Measurements from ENCODE around the gene NAT9.

NAT9 gene

GRCh38 chr17:74759243-74759801 is 16.8 kb downstream of the NAT9 start:
- DNase-seq: peak; percentile 47

- no peak for DNase-seq
Measured at GRCh38 chr17:74758848-74759168, 17.3 kb downstream of the NAT9 start.

- no peak for DNase-seq
Measured at GRCh38 chr17:74757931-74758847, 18.0 kb downstream of the NAT9 start.

- DNase-seq: no peak
Measured at GRCh38 chr17:74757502-74757901, 18.6 kb downstream of the NAT9 start.

- DNase-seq: no peak
Measured at GRCh38 chr17:74756891-74757290, 19.3 kb downstream of the NAT9 start.

DNA sequence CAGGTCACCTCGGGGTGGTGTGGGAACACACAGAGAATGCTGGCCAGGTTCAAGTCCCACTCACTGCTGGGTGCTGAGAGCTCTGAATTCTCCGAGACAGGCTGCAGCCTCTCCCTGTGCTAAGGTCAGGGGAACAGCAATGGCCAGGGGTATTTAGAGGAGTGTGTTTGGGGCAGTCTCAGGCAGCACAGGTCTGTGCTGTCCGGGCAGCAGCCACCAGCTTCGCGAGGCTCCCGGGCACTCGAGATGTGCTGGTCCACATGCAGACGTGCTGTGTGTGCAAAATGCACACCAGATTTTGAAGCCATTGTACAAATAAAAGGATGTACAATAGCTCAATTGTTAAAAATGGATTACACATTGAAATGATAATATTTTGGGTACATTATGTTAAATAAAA is 20.6 kb downstream of the NAT9 start:
- no peak for DNase-seq

DNA sequence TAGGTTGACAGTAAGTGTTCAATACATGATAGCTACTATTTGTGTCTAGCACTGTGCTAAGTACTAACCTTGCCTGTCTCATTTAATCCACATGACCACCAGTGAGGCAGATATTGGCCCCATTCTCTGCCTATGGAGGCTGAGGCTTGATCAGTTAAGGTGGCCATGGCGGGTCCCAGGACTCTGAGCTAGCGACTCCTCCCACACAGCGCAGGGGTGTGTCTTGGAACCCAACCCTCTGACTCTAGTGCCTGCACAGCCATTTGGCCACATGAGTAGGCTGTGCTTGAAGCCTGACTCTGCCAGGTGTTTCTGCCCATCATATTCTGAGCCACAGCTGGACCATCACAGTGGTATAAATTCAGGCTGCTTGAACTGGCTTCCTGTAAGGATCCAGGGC is 21.3 kb downstream of the NAT9 start:
- peak; percentile 46 for DNase-seq

GRCh38 chr17:74752822-74753401 is 23.2 kb downstream of the NAT9 start:
- no peak for DNase-seq

- DNase-seq: no peak
Measured at GRCh38 chr17:74752415-74752814, 23.7 kb downstream of the NAT9 start.

- no peak for DNase-seq
Measured at GRCh38 chr17:74750327-74751069, 25.6 kb downstream of the NAT9 start.

GRCh38 chr17:74750039-74750326 is 26.2 kb downstream of the NAT9 start:
- no peak for DNase-seq

GRCh38 chr17:74749279-74750038 is 26.7 kb downstream of the NAT9 start:
- peak; percentile 56 for DNase-seq

DNA sequence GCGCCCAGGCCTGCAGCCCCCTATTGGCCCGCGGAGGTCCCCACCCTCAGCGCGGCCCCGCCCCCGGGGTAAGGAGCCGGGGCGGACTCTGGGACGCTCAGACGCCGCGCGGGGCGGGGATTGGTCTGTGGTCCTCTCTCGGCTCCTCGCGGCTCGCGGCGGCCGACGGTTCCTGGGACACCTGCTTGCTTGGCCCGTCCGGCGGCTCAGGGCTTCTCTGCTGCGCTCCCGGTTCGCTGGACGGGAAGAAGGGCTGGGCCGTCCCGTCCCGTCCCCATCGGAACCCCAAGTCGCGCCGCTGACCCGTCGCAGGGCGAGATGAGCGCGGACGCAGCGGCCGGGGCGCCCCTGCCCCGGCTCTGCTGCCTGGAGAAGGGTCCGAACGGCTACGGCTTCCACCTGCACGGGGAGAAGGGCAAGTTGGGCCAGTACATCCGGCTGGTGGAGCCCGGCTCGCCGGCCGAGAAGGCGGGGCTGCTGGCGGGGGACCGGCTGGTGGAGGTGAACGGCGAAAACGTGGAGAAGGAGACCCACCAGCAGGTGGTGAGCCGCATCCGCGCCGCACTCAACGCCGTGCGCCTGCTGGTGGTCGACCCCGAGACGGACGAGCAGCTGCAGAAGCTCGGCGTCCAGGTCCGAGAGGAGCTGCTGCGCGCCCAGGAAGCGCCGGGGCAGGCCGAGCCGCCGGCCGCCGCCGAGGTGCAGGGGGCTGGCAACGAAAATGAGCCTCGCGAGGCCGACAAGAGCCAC is 27.4 kb downstream of the NAT9 start, which contains the start of gene NHERF1:
Gene NHERF1 (plus strand): TSS at position 100 of the 750 bp plus-strand sequence. CDS start 219 bp downstream, at position 319.
- peak; percentile 94 for DNase-seq

- DNase-seq: no peak
Measured at GRCh38 chr17:74748279-74748528, 27.9 kb downstream of the NAT9 start.

- no peak for DNase-seq
Measured at GRCh38 chr17:74746922-74747321, 29.2 kb downstream of the NAT9 start.

- no peak for DNase-seq
Measured at GRCh38 chr17:74746376-74746775, 29.8 kb downstream of the NAT9 start.

DNA sequence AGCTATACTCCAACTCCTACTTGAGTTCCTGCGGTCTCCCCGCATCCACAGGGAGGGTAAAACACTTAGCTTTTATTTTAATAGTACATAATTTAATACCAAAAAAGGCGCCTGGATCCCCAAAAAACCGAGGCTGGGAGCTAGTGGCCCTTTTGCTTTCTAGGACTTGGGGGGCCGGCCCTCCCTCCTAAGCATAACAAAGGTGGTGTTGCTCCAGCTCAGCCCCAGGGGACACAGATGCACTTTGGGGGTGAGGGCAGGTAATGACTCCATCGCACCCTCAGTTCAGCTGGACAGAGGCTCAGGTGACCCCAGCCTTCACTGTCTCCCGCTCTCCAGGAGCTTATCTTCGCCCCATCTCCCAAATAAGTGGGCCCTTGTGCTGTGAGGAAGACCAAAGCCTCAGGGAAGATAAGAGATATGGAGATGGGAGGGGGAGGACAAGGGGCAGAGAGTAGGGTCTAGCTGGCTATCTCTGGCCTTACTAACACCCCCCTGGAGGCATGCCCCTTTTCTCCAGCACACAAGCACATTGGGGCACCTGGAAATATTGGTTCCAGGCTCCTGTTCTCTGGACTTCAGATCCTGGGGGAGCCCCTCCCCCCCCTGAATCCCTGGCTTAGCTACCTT is 30.5 kb downstream of the NAT9 start:
- no peak for DNase-seq

DNA sequence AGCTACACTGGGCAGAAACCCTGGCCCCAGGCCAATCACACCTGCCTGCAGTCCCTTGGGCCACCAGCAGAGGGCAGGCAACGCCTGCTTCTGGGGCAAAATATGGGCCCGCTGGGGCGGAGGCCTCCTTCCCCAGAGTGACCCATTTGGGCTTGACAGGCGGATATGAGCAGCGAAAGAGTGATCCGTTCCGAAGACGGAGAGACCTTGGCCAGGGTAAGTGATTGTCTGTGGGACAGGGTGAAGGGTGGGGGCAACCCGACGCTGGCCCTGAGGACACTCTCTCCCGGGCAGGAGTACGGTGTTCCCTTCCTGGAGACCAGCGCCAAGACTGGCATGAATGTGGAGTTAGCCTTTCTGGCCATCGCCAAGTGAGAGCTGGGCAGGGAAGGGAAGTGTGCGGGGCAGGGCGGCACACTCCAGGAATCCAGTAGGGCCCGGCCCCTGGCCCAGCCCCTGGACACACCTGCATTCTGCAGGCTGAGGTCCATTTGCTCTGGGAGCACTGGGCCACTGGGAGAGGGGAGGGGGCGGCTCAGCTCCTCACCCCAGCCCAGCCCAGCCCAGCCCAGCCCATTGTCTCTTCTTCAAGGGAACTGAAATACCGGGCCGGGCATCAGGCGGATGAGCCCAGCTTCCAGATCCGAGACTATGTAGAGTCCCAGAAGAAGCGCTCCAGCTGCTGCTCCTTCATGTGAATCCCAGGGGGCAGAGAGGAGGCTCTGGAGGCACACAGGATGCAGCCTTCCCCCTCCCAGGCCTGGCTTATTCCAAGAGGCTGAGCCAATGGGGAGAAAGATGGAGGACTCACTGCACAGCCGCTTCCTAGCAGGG is 31.2 kb downstream of the NAT9 start:
- DNase-seq: peak; percentile 89

DNA sequence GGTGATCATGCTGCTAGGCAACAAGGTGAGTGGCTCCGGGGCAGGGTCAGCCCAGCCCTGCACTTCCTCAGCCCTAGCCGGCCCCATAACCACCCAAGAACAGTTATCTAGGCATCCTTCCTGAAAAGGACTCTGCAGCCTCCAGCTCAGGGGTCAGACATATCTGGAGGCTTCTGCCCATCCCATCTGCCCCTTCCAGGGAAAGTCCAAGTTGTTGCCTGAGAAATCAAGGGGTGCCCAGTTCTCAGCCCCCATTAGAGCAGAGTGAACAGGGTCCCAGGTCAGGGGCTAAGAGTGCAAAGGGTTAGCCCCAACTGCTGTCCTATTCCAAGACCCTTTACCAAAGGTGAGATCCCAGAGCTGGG is 31.8 kb downstream of the NAT9 start:
- DNase-seq: no peak

- DNase-seq: no peak
Measured at GRCh38 chr17:74743755-74744154, 32.4 kb downstream of the NAT9 start.

DNA sequence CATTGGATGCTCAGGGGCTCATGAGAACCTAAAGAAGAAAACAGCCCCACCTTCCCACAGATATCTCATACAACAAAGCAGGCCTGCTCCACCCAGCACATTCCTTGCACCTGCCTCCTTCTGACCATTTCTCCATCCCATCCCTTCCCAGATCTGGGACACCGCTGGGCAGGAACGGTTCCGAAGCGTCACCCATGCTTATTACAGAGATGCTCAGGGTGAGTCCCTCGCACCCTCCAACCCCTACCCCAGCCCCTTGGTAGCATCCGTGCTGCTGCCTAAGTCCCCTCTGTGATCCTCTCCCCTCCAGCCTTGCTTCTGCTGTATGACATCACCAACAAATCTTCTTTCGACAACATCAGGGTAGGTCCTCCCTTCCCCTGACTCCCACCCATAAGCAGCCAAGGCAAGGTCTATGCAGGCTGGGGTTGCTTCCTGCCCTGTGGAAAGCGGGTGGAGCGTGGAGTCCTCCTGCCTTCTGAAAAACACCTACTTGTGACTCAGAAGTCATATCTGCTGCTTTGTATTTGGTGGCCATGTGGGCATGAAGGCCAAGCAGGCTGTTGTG is 33.1 kb downstream of the NAT9 start:
- no peak for DNase-seq

Data from activated naive CD4-positive, alpha-beta T cell treated with Interleukin-2 at 50 U/mL for 16 hours (primary cell).